Upper lobe of left lung (tissue), 4 donors: ENCODE results near the gene ACTL8.

Source experiments
- POLR2A ChIP-seq, 4 donors: fragments of 450-650 bp; IDR thresholded peaks; one replicate each; pipeline ENCODE4 v1.5.1; 2016 to 2017; ENCODE audit warnings: antibody characterized with exemption in 4 of 4, mild to moderate bottlenecking in 2 of 4
- TF ChIP-seq, protein P1 (sequence below), 6 experiments: fragments of 450-650 bp in 4 of 6; fragments of 200-600 bp in 2 of 6; sonication (generic) in 2 of 6; IDR thresholded peaks; one replicate each; pipeline ENCODE4 v1.5.1; 2016 to 2019; ENCODE audit warnings: antibody characterized with exemption in 6 of 6

DNA sequence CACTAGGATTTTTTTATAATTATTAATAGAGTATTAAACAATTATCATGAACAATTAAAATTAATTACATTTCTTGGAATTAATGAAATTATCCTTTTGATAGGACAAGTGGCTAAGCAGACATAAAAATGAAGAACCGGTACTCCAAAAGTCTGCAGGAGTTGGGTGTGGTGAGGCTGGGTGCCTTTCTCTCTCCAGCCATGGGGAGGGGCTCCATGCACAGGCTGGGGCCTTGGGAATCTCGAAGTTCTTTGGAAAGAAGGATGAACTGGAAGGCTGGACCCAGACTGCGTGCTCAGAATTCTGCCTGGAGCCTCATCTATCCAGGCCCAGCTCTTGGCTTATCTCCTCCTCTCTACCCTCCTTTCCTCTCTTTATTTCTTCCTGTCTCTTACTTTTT lies 94.1 kb downstream of the ACTL8 start:
- TF ChIP-seq, protein P1, sequence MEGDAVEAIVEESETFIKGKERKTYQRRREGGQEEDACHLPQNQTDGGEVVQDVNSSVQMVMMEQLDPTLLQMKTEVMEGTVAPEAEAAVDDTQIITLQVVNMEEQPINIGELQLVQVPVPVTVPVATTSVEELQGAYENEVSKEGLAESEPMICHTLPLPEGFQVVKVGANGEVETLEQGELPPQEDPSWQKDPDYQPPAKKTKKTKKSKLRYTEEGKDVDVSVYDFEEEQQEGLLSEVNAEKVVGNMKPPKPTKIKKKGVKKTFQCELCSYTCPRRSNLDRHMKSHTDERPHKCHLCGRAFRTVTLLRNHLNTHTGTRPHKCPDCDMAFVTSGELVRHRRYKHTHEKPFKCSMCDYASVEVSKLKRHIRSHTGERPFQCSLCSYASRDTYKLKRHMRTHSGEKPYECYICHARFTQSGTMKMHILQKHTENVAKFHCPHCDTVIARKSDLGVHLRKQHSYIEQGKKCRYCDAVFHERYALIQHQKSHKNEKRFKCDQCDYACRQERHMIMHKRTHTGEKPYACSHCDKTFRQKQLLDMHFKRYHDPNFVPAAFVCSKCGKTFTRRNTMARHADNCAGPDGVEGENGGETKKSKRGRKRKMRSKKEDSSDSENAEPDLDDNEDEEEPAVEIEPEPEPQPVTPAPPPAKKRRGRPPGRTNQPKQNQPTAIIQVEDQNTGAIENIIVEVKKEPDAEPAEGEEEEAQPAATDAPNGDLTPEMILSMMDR (IDR thresholded peaks at IDR 0.05), result no peak
- TF ChIP-seq POLR2A (IDR thresholded peaks at IDR 0.05), result no peak
